ENCODE measurements around the gene CAV3.
"Not testable (repeated sequence)": the region's sequence is repeated elsewhere in the genome, so short reads cannot be mapped to it uniquely, and the experiment has no call there.

- not testable (repeated sequence) for TF ChIP-seq CTCF (IDR thresholded peaks at IDR 0.05; ENCODE audit: insufficient read depth, low read length, poor library complexity, severe bottlenecking); EZH2phosphoT487 (conservative IDR thresholded peaks at IDR 0.05; ENCODE audit: low read length)
Measured at GRCh38 chr3:8691295-8691694, 42.3 kb upstream of the CAV3 start.
